DOHH2 (cell line): ENCODE measurements around the gene ITGA1.

ENCODE experiments used
- H3F3A ChIP-seq: fragments of 200-600 bp; sonication (generic), shearing (Covaris generic); 2 replicates; pipeline ENCODE4 v1.6.0; 2016; ENCODE audit warnings: antibody characterized with exemption, mild to moderate bottlenecking; ENCODE audit not compliant: control insufficient read depth, insufficient read depth
- H3K27ac ChIP-seq: fragments of 200-600 bp; sonication (generic); 2 replicates; pipeline ENCODE4 v1.5.1; 2014; ENCODE audit warnings: low read depth, mild to moderate bottlenecking, low read length, moderate library complexity
- H3K27me3 ChIP-seq: fragments of 200-600 bp; sonication (generic); 2 replicates; pipeline ENCODE4 v1.6.1; 2014; ENCODE audit warnings: mild to moderate bottlenecking, low read length, mixed read lengths; ENCODE audit not compliant: control insufficient read depth
- H3K36me3 ChIP-seq: fragments of 200-600 bp; sonication (generic); 2 replicates; pipeline ENCODE4 v1.6.1; 2014; ENCODE audit warnings: mild to moderate bottlenecking, low read length, moderate library complexity, mixed read lengths; ENCODE audit not compliant: control insufficient read depth
- H3K4me1 ChIP-seq: fragments of 200-600 bp; sonication (generic); 2 replicates; pipeline ENCODE4 v1.6.1; 2014; ENCODE audit warnings: mild to moderate bottlenecking, low read length, mixed read lengths; ENCODE audit not compliant: control insufficient read depth
- H3K4me2 ChIP-seq: fragments of 200-600 bp; sonication (generic); 2 replicates; pipeline ENCODE4 v1.6.0; 2014; ENCODE audit warnings: mild to moderate bottlenecking, low read length, moderate library complexity
- H3K4me3 ChIP-seq: fragments of 200-600 bp; sonication (generic); 2 replicates; pipeline ENCODE4 v1.5.1; 2014; ENCODE audit warnings: mild to moderate bottlenecking, low read length, mixed read lengths
- H3K79me2 ChIP-seq: fragments of 200-600 bp; sonication (generic); 2 replicates; pipeline ENCODE4 v1.6.1; 2014; ENCODE audit warnings: mild to moderate bottlenecking, low read length, mixed read lengths; ENCODE audit not compliant: control insufficient read depth
- H3K9me2 ChIP-seq: fragments of 200-600 bp; sonication (generic); replicated peaks from 2 replicates; pipeline ENCODE4 v1.6.1; 2014; ENCODE audit warnings: mild to moderate bottlenecking, low read length, mixed read lengths; ENCODE audit not compliant: control insufficient read depth
- H3K9me3 ChIP-seq: fragments of 200-600 bp; sonication (generic); 2 replicates; pipeline ENCODE4 v1.6.1; 2014; ENCODE audit warnings: antibody characterized with exemption, low read length, mixed read lengths; ENCODE audit not compliant: control insufficient read depth, insufficient read depth
- H4K20me1 ChIP-seq: fragments of 200-600 bp; sonication (generic); 2 replicates; pipeline ENCODE4 v1.6.0; 2014; ENCODE audit warnings: low read depth, mild to moderate bottlenecking, antibody characterized with exemption, low read length, moderate library complexity; ENCODE audit not compliant: control insufficient read depth, insufficient read depth
- EZH2phosphoT487 ChIP-seq: fragments of 200-600 bp; sonication (generic); IDR thresholded peaks from 2 replicates; pipeline ENCODE4 v1.6.1; 2017; ENCODE audit warnings: borderline replicate concordance, mild to moderate bottlenecking, antibody characterized with exemption, low read length, moderate library complexity, mixed read lengths
- TF ChIP-seq, protein P1 (sequence below): fragments of 200-600 bp; sonication (generic); IDR thresholded peaks from one replicate; pipeline ENCODE4 v1.5.1; 2014; ENCODE audit warnings: antibody characterized with exemption, mild to moderate bottlenecking, low read depth, low read length; ENCODE audit not compliant: poor library complexity, severe bottlenecking

Gene ITGA1

DNA sequence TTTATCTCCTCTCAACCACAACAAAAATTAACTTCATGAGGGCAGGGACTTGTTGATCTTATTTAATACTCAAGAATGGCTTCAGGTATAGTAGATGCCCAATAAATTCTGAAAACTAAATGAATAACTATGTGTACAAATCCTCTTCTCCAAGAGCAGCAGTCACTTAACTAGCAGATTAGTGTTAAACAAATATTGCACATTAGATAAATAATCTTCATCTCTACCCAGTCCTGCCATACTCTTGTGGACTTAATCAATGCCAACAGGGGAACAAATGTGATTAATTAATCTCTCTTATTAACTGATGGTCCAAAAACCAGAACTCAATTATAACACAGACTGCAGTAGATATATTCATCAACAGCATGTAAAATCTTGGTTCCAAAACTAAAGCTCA is 15.0 kb upstream of the ITGA1 start:
- no peak overlapping the region for H3K4me3 ChIP-seq
- H3K27ac ChIP-seq: no peak overlapping the region
- H3K79me2 ChIP-seq: no peaks in the 10 kb centered on the region
- H4K20me1 ChIP-seq: no peaks in the 10 kb centered on the region
- H3K9me3 ChIP-seq: no peaks in the 10 kb centered on the region
- no peak overlapping the region for H3K4me2 ChIP-seq
- H3K9me2 ChIP-seq: no peaks in the 10 kb centered on the region
- H3K27me3 ChIP-seq: 0 out of 2 replicates have a peak, but pooled peaks cover 5% of the 10 kb centered on the region
- no peaks in the 10 kb centered on the region for H3K4me1 ChIP-seq
- no peaks in the 10 kb centered on the region for H3F3A ChIP-seq
- H3K36me3 ChIP-seq: no peaks in the 10 kb centered on the region
- no peak for TF ChIP-seq EZH2phosphoT487
- TF ChIP-seq, protein P1, sequence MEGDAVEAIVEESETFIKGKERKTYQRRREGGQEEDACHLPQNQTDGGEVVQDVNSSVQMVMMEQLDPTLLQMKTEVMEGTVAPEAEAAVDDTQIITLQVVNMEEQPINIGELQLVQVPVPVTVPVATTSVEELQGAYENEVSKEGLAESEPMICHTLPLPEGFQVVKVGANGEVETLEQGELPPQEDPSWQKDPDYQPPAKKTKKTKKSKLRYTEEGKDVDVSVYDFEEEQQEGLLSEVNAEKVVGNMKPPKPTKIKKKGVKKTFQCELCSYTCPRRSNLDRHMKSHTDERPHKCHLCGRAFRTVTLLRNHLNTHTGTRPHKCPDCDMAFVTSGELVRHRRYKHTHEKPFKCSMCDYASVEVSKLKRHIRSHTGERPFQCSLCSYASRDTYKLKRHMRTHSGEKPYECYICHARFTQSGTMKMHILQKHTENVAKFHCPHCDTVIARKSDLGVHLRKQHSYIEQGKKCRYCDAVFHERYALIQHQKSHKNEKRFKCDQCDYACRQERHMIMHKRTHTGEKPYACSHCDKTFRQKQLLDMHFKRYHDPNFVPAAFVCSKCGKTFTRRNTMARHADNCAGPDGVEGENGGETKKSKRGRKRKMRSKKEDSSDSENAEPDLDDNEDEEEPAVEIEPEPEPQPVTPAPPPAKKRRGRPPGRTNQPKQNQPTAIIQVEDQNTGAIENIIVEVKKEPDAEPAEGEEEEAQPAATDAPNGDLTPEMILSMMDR: no peak

GRCh38 chr5:52773342-52773741 is 14.4 kb upstream of the ITGA1 start:
- Histone ChIP-seq H3K9me2 (no peaks in the 10 kb centered on the region), H3F3A (no peaks in the 10 kb centered on the region), H3K9me3 (no peaks in the 10 kb centered on the region), H3K27me3 (0 out of 2 replicates have a peak, but pooled peaks cover 5% of the 10 kb centered on the region), H3K27ac (no peak overlapping the region), H3K79me2 (no peaks in the 10 kb centered on the region), H3K4me3 (no peak overlapping the region), H4K20me1 (no peaks in the 10 kb centered on the region), H3K36me3 (no peaks in the 10 kb centered on the region), H3K4me1 (no peaks in the 10 kb centered on the region), H3K4me2 (no peak overlapping the region)
- TF ChIP-seq, protein P1: no peak
- no peak for TF ChIP-seq EZH2phosphoT487

DNA sequence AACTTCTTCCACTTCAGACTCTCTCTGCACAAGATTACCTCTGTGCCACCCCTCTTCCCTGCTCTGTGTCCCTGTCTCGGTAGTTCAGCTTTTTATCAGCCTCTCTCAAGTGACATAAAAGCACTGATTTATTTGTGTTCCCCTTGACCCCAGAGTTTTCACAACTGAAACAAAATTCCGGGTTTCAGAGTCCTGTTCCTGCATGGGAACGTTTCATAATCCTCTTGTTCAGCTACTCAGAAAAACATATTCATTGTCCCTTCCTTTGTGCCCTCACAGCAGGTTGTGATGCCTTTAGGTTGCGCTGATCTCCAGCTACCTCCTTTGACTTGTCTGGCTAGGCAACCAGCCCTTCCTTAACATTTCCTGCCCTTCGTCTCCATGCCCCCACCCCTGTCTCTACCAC is 13.7 kb upstream of the ITGA1 start:
- H3K27me3 ChIP-seq: 0 out of 2 replicates have a peak, but pooled peaks cover 5% of the 10 kb centered on the region
- H3K9me3 ChIP-seq: no peaks in the 10 kb centered on the region
- no peaks in the 10 kb centered on the region for H3K9me2 ChIP-seq
- no peak for TF ChIP-seq EZH2phosphoT487
- TF ChIP-seq, protein P1: no peak
- no peaks in the 10 kb centered on the region for H3K4me1 ChIP-seq
- no peaks in the 10 kb centered on the region for H3F3A ChIP-seq
- no peaks in the 10 kb centered on the region for H3K36me3 ChIP-seq
- H3K79me2 ChIP-seq: no peaks in the 10 kb centered on the region
- no peak overlapping the region for H3K4me2 ChIP-seq
- H4K20me1 ChIP-seq: no peaks in the 10 kb centered on the region
- H3K4me3 ChIP-seq: no peak overlapping the region
- no peak overlapping the region for H3K27ac ChIP-seq
